Karpas-422 (cell line): ENCODE results near the gene FBXL4. TPM values are rescaled to one million over a fixed set of nuclear protein-coding genes. Genes with fewer than 3 reads are reported as not detected.

ENCODE experiments used
- DNase-seq: peaks from one replicate; pipeline ENCODE4 v3.0.0-alpha.2; 2015
- H2AFZ ChIP-seq: fragments of 200-600 bp; sonication (generic); 2 replicates; pipeline ENCODE4 v1.6.1; 2014; ENCODE audit warnings: antibody characterized with exemption, low read length, mixed read lengths
- H3K27ac ChIP-seq: fragments of 200-600 bp; sonication (generic); 2 replicates; pipeline ENCODE4 v1.5.1; 2014; ENCODE audit warnings: mild to moderate bottlenecking, low read length, moderate library complexity
- H3K27me3 ChIP-seq: fragments of 200-600 bp; sonication (generic); 2 replicates; pipeline ENCODE4 v1.6.1; 2014; ENCODE audit warnings: low read length, mixed read lengths
- H3K36me3 ChIP-seq: fragments of 200-600 bp; sonication (generic); 2 replicates; pipeline ENCODE4 v1.6.1; 2014; ENCODE audit warnings: low read length, mixed read lengths; ENCODE audit not compliant: insufficient read depth
- H3K4me1 ChIP-seq: fragments of 200-600 bp; sonication (generic); 2 replicates; pipeline ENCODE4 v1.6.1; 2014; ENCODE audit warnings: mild to moderate bottlenecking, low read length, mixed read lengths
- H3K4me2 ChIP-seq: fragments of 200-600 bp; sonication (generic); 2 replicates; pipeline ENCODE4 v1.6.1; 2014; ENCODE audit warnings: low read length, low read depth, mild to moderate bottlenecking; ENCODE audit not compliant: poor library complexity, severe bottlenecking
- H3K4me3 ChIP-seq: fragments of 200-600 bp; sonication (generic); 2 replicates; pipeline ENCODE4 v1.5.1; 2014; ENCODE audit warnings: mild to moderate bottlenecking, antibody characterized with exemption, low read length, mixed read lengths
- H3K79me2 ChIP-seq: fragments of 200-600 bp; sonication (generic); 2 replicates; pipeline ENCODE4 v1.6.1; 2014; ENCODE audit warnings: mild to moderate bottlenecking, low read length, mixed read lengths
- H3K9ac ChIP-seq: fragments of 200-600 bp; sonication (generic); 2 replicates; pipeline ENCODE4 v1.6.0; 2014; ENCODE audit warnings: low read length
- H3K9me2 ChIP-seq: fragments of 200-600 bp; sonication (generic), shearing (Covaris generic); replicated peaks from 2 replicates; pipeline ENCODE4 v1.6.0; 2014; ENCODE audit warnings: mild to moderate bottlenecking, low read length, moderate library complexity; ENCODE audit not compliant: insufficient read depth
- H3K9me3 ChIP-seq: fragments of 300-700, 200-600 bp; sonication (generic); 2 replicates; pipeline ENCODE4 v1.6.1; 2014; ENCODE audit warnings: low read length, mixed read lengths
- H4K20me1 ChIP-seq: fragments of 200-600 bp; sonication (generic); 2 replicates; pipeline ENCODE4 v1.6.1; 2014; ENCODE audit warnings: mild to moderate bottlenecking, antibody characterized with exemption, low read length, low read depth; ENCODE audit not compliant: insufficient read depth
- total RNA-seq: library from RNA; depleted of rRNA; stranded (reverse); fragments of >200 nt; shearing (Covaris generic); gene quantifications from 2 replicates; pipeline ENCODE4 v1.2.3, GENCODE V29; 2014; ENCODE audit warnings: low replicate concordance

The FBXL4 gene
- total RNA-seq, 1 experiment from 2014 or later: 32.2 TPM

- Histone ChIP-seq H3K36me3 (no peaks in the 10 kb centered on the region), H3K4me2 (no peak overlapping the region), H4K20me1 (no peaks in the 10 kb centered on the region), H3K9me3 (no peaks in the 10 kb centered on the region), H3K27me3 (no peaks in the 10 kb centered on the region), H3K4me1 (no peaks in the 10 kb centered on the region), H2AFZ (no peak overlapping the region), H3K9ac (no peak overlapping the region), H3K27ac (no peak overlapping the region), H3K4me3 (no peak overlapping the region), H3K79me2 (no peaks in the 10 kb centered on the region), H3K9me2 (no peaks in the 10 kb centered on the region)
- no peak for DNase-seq
These were observed 114.3 kb downstream of the FBXL4 start for GRCh38 chr6:98833307-98834059.

- Histone ChIP-seq H3K4me2 (no peak overlapping the region), H3K4me3 (no peak overlapping the region), H2AFZ (no peak overlapping the region), H3K27me3 (no peaks in the 10 kb centered on the region), H3K27ac (no peak overlapping the region), H3K79me2 (no peaks in the 10 kb centered on the region), H3K36me3 (no peaks in the 10 kb centered on the region), H4K20me1 (no peaks in the 10 kb centered on the region), H3K9me3 (no peaks in the 10 kb centered on the region), H3K9me2 (no peaks in the 10 kb centered on the region), H3K9ac (no peak overlapping the region), H3K4me1 (no peaks in the 10 kb centered on the region)
- DNase-seq: no peak
These were observed 114.8 kb downstream of the FBXL4 start for GRCh38 chr6:98833057-98833306.

- no peaks in the 10 kb centered on the region for H3K4me1 ChIP-seq
These were observed 115.3 kb downstream of the FBXL4 start for GRCh38 chr6:98832284-98833056.

GRCh38 chr6:98831959-98832283 is 115.8 kb downstream of the FBXL4 start:
- Histone ChIP-seq H3K9me2 (no peaks in the 10 kb centered on the region), H3K4me3 (no peak overlapping the region), H3K4me2 (no peak overlapping the region), H3K4me1 (no peaks in the 10 kb centered on the region), H3K79me2 (no peaks in the 10 kb centered on the region), H2AFZ (no peak overlapping the region), H3K27ac (no peak overlapping the region), H3K36me3 (no peaks in the 10 kb centered on the region), H3K27me3 (no peaks in the 10 kb centered on the region), H3K9ac (no peak overlapping the region), H3K9me3 (no peaks in the 10 kb centered on the region), H4K20me1 (no peaks in the 10 kb centered on the region)
- DNase-seq: no peak

More at GRCh38 chr6:98832284-98833056, 115.3 kb downstream of the FBXL4 start:
- Histone ChIP-seq H3K4me3 (no peak overlapping the region), H4K20me1 (no peaks in the 10 kb centered on the region), H3K9me2 (no peaks in the 10 kb centered on the region), H3K36me3 (no peaks in the 10 kb centered on the region), H2AFZ (no peak overlapping the region), H3K4me2 (no peak overlapping the region), H3K27ac (no peak overlapping the region), H3K9ac (no peak overlapping the region), H3K27me3 (no peaks in the 10 kb centered on the region), H3K79me2 (no peaks in the 10 kb centered on the region), H3K9me3 (no peaks in the 10 kb centered on the region)
- no peak for DNase-seq

GRCh38 chr6:98831057-98831958 is 116.4 kb downstream of the FBXL4 start:
- DNase-seq: no peak
- H3K9me2 ChIP-seq: no peaks in the 10 kb centered on the region
- H3K4me1 ChIP-seq: no peaks in the 10 kb centered on the region
- H3K9ac ChIP-seq: no peak overlapping the region
- H3K27ac ChIP-seq: no peak overlapping the region
- no peaks in the 10 kb centered on the region for H4K20me1 ChIP-seq
- H3K27me3 ChIP-seq: no peaks in the 10 kb centered on the region
- no peak overlapping the region for H3K4me3 ChIP-seq
- no peak overlapping the region for H2AFZ ChIP-seq
- no peaks in the 10 kb centered on the region for H3K9me3 ChIP-seq
- H3K36me3 ChIP-seq: no peaks in the 10 kb centered on the region
- H3K4me2 ChIP-seq: no peak overlapping the region
- H3K79me2 ChIP-seq: no peaks in the 10 kb centered on the region

GRCh38 chr6:98830146-98830545 is 117.6 kb downstream of the FBXL4 start:
- no peak overlapping the region for H3K4me2 ChIP-seq
- H3K79me2 ChIP-seq: no peaks in the 10 kb centered on the region
- no peaks in the 10 kb centered on the region for H3K4me1 ChIP-seq
- no peak overlapping the region for H3K4me3 ChIP-seq
- no peaks in the 10 kb centered on the region for H3K9me3 ChIP-seq
- H3K9ac ChIP-seq: no peak overlapping the region
- no peaks in the 10 kb centered on the region for H4K20me1 ChIP-seq
- H2AFZ ChIP-seq: no peak overlapping the region
- no peak for DNase-seq
- H3K27me3 ChIP-seq: no peaks in the 10 kb centered on the region
- H3K9me2 ChIP-seq: no peaks in the 10 kb centered on the region
- H3K36me3 ChIP-seq: no peaks in the 10 kb centered on the region
- no peak overlapping the region for H3K27ac ChIP-seq

GRCh38 chr6:98828941-98829411 is 118.8 kb downstream of the FBXL4 start:
- H3K4me1 ChIP-seq: no peaks in the 10 kb centered on the region
- no peak overlapping the region for H3K4me3 ChIP-seq

GRCh38 chr6:98828211-98828788 is 119.4 kb downstream of the FBXL4 start:
- no peaks in the 10 kb centered on the region for H4K20me1 ChIP-seq
- no peak overlapping the region for H3K4me2 ChIP-seq
- no peaks in the 10 kb centered on the region for H3K36me3 ChIP-seq
- H3K27me3 ChIP-seq: no peaks in the 10 kb centered on the region
- no peak overlapping the region for H3K27ac ChIP-seq
- H3K9ac ChIP-seq: no peak overlapping the region
- H3K9me2 ChIP-seq: no peaks in the 10 kb centered on the region
- H2AFZ ChIP-seq: no peak overlapping the region
- H3K4me3 ChIP-seq: no peak overlapping the region
- DNase-seq: no peak
- H3K79me2 ChIP-seq: no peaks in the 10 kb centered on the region
- H3K4me1 ChIP-seq: no peaks in the 10 kb centered on the region
- no peaks in the 10 kb centered on the region for H3K9me3 ChIP-seq

More at GRCh38 chr6:98828941-98829411, 118.8 kb downstream of the FBXL4 start:
- Histone ChIP-seq H3K4me2 (no peak overlapping the region), H4K20me1 (no peaks in the 10 kb centered on the region), H2AFZ (no peak overlapping the region), H3K27ac (no peak overlapping the region), H3K36me3 (no peaks in the 10 kb centered on the region), H3K9ac (no peak overlapping the region), H3K27me3 (no peaks in the 10 kb centered on the region), H3K9me3 (no peaks in the 10 kb centered on the region), H3K9me2 (no peaks in the 10 kb centered on the region), H3K79me2 (no peaks in the 10 kb centered on the region)
- DNase-seq: no peak
